Peyer's patch (tissue), 4 donors: ENCODE measurements around the gene HARS1.

ENCODE experiments used
- POLR2A ChIP-seq, 2 donors: fragments of 450-650 bp; IDR thresholded peaks; one replicate each; pipeline ENCODE4 v1.5.1; 2017; ENCODE audit warnings: antibody characterized with exemption in 2 of 2, mild to moderate bottlenecking in 2 of 2, moderate library complexity in 2 of 2
- TF ChIP-seq, protein P1 (sequence below), 6 experiments: fragments of 450-650 bp in 4 of 6; fragments of 200-600 bp in 2 of 6; sonication (generic) in 1 of 6; IDR thresholded peaks; one replicate each; pipeline ENCODE4 v1.5.1; 2017 to 2019; ENCODE audit warnings: antibody characterized with exemption in 6 of 6, mild to moderate bottlenecking in 3 of 6, moderate library complexity in 1 of 6

DNA sequence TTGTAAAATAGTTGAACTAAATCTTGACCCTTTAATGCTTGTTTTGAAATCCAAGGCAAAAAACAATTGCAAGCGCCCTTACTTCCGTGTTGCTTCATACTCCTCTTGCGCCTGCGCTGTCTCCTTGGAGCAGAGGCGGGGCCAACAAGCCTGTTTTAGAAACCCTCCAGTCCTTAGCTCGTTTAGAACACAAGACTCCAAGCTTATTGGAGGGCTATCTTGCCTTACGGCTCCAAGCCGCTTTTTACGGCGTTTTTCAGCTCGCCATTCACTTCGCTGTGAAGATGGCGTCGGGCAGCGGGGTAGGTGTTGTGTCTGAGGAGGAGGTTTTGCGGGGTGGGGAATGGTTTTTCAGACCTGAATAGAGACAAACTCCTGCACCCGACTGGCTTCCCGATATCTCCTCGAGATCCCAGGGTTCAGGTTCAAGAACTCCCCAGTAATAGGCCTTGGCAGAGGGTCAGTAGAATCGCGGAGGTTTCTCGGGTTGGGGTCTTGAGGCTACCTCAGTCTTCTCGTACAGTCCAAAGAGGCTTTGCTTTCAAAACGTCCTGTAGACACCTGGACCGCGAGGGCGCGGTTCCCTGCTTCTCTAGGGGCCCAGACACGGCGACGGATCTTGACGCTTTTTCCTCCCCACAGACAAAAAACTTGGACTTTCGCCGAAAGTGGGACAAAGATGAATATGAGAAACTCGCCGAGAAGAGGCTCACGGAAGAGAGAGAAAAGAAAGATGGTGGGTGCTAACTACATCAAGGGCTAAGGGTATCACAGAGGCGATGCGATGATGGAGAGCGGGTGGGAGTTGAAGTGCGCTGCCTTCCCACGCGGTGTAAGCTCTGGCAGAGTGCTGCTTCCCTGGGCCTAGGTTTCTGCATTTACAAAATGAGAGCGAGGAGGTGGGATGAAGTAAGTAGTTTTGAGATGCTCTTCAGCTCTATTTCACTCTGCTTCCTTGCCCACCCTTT lies 9.3 kb upstream of the HARS1 start, which contains the start of gene ZMAT2:
- TF ChIP-seq, protein P1, sequence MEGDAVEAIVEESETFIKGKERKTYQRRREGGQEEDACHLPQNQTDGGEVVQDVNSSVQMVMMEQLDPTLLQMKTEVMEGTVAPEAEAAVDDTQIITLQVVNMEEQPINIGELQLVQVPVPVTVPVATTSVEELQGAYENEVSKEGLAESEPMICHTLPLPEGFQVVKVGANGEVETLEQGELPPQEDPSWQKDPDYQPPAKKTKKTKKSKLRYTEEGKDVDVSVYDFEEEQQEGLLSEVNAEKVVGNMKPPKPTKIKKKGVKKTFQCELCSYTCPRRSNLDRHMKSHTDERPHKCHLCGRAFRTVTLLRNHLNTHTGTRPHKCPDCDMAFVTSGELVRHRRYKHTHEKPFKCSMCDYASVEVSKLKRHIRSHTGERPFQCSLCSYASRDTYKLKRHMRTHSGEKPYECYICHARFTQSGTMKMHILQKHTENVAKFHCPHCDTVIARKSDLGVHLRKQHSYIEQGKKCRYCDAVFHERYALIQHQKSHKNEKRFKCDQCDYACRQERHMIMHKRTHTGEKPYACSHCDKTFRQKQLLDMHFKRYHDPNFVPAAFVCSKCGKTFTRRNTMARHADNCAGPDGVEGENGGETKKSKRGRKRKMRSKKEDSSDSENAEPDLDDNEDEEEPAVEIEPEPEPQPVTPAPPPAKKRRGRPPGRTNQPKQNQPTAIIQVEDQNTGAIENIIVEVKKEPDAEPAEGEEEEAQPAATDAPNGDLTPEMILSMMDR (IDR thresholded peaks at IDR 0.05) = no peak
- TF ChIP-seq POLR2A (IDR thresholded peaks at IDR 0.05) = peak; percentile 66 to 75
